ENCODE measurements around the gene GCK. TPM values are rescaled to one million over a fixed set of nuclear protein-coding genes. Genes with fewer than 3 reads are reported as not detected.

Gene GCK
- total RNA-seq, 3 donors from 2014 or later: 0.17 TPM; not detected in 2

DNA sequence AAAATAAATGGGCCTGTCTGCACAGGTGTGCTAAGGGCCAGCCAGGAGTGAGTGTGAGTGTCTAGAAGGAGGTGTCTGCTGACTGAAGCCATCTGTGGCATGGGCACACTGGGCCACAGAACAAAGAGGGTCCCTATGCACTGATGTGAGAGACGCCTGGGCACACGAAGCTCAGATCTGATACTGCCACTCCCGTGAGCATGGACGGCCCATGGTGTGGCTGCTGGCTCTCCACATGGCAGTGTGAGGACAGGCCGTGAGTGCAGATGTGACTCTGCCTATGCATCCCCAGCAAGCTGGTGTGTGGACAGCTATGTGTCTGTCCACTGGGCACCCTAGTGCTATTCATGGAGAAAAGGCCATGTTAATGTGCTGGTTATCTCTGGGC lies 35.3 kb downstream of the GCK start:
- Histone ChIP-seq H3K36me3 (ENCODE audit: low read depth) (no peaks in the 10 kb centered on the region), H3K4me1 (ENCODE audit: low read depth) (no peaks in the 10 kb centered on the region), H3K9me3 (no peaks in the 10 kb centered on the region), H3K4me3 (no peak overlapping the region)
- no peak for TF ChIP-seq CTCF (IDR thresholded peaks at IDR 0.05)
- intact Hi-C loops (cut with DNase I, micrococcal nuclease): no loop called here
- DNase-seq: no peak
- ATAC-seq: no peak

GRCh38 chr7:44152971-44153947 lies 36.0 kb downstream of the GCK start:
- TF ChIP-seq CTCF (IDR thresholded peaks at IDR 0.05): no peak
- H3K36me3 ChIP-seq (ENCODE audit: low read depth): no peaks in the 10 kb centered on the region
- intact Hi-C loops (cut with DNase I, micrococcal nuclease): no loop called here
- H3K9me3 ChIP-seq: no peaks in the 10 kb centered on the region
- ATAC-seq: no peak
- H3K4me1 ChIP-seq (ENCODE audit: low read depth): no peaks in the 10 kb centered on the region
- H3K4me3 ChIP-seq: no peak overlapping the region
- no peak for DNase-seq

- ATAC-seq (no peak), DNase-seq (no peak)
- no peak for TF ChIP-seq CTCF (IDR thresholded peaks at IDR 0.05)
- H3K4me1 ChIP-seq (ENCODE audit: low read depth): no peaks in the 10 kb centered on the region
- no peak overlapping the region for H3K4me3 ChIP-seq
- no peaks in the 10 kb centered on the region for H3K9me3 ChIP-seq
- intact Hi-C loops (cut with DNase I, micrococcal nuclease): no loop called here
- H3K36me3 ChIP-seq (ENCODE audit: low read depth): no peaks in the 10 kb centered on the region
Measured at GRCh38 chr7:44151956-44152355, 37.3 kb downstream of the GCK start.

DNA sequence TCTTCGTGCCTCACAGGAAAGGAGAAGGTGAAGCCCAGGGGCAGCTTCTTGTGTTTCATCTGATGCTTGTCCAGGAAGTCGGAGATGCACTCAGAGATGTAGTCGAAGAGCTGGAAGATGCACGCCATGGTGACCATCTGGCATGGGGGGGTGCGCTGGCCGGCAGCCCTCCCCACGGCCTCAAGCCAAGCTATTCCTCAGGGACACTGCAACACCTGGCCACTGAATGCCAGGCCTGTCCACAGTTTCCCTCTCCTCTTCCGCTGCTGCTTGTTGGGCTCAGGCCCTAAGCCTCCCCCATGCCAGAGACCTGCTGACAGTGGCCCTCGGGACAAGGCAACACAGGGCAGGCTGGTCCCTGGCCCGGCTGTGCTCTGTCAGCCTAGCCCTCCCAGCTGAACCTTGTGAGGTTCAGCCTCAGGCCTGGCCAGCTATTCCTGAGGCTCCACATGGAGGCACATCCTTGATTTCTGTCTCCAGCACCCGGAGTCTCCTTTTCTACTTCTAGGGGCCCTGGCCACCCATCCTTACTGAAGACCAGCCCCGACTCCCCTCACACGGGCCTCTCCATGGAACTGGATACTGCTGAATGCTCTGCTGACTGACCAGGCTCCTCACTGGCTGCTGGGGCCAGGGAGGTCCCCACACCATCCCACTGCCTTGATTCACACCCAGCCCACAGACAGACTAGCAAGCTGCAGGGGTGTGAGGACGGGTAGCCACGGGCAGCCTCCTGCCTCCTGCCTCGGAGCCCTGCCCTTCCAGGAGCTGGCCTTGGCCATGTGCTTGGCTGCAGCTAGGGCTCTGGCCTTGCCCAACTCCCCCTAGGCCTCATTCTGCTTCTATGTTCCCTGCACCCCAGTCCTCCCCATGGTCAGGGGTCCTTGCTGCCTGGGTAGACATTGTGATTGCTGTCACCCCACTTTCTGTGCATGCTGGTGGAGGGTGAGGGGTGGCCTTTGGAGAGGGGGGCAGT lies 38.0 kb downstream of the GCK start:
- Histone ChIP-seq H3K4me3 (no peak overlapping the region), H3K36me3 (ENCODE audit: low read depth) (no peaks in the 10 kb centered on the region), H3K9me3 (no peaks in the 10 kb centered on the region), H3K4me1 (ENCODE audit: low read depth) (no peaks in the 10 kb centered on the region)
- ATAC-seq (no peak), DNase-seq (no peak)
- TF ChIP-seq CTCF (IDR thresholded peaks at IDR 0.05): no peak
- intact Hi-C loops (cut with DNase I, micrococcal nuclease): no loop called here

- DNase-seq: no peak
- H3K36me3 ChIP-seq (ENCODE audit: low read depth): no peaks in the 10 kb centered on the region
- H3K9me3 ChIP-seq: no peaks in the 10 kb centered on the region
- intact Hi-C loops (cut with DNase I, micrococcal nuclease): no loop called here
- TF ChIP-seq CTCF (IDR thresholded peaks at IDR 0.05): no peak
- no peak overlapping the region for H3K4me3 ChIP-seq
- H3K4me1 ChIP-seq (ENCODE audit: low read depth): no peaks in the 10 kb centered on the region
- no peak for ATAC-seq
Measured at GRCh38 chr7:44150466-44150832, 38.8 kb downstream of the GCK start.

All from mucosa of descending colon (tissue), 3 donors.